Activated CD4-positive, alpha-beta T cell treated with anti-CD3 and anti-CD28 coated beads for 48 hours (primary cell): ENCODE data around the gene PTPRE.

Source experiments
- DNase-seq: peaks from one replicate; pipeline ENCODE4 v3.0.0-alpha.2; 2020

Gene PTPRE

GRCh38 chr10:127908106-127908958 is 1.4 kb downstream of the PTPRE start:
- no peak for DNase-seq

- no peak for DNase-seq
These were observed 2.0 kb downstream of the PTPRE start for GRCh38 chr10:127908959-127909267.

- DNase-seq = no peak
These were observed 3.0 kb downstream of the PTPRE start for GRCh38 chr10:127909716-127910463.

- no peak for DNase-seq
These were observed 3.5 kb downstream of the PTPRE start for GRCh38 chr10:127910464-127910770.

- DNase-seq = no peak
These were observed 4.4 kb downstream of the PTPRE start for GRCh38 chr10:127911218-127911866.

GRCh38 chr10:127911867-127912257 is 5.0 kb downstream of the PTPRE start:
- DNase-seq = no peak

- no peak for DNase-seq
These were observed 5.9 kb downstream of the PTPRE start for GRCh38 chr10:127912607-127913367.

GRCh38 chr10:127913368-127913759 is 6.5 kb downstream of the PTPRE start:
- DNase-seq = no peak

GRCh38 chr10:127915324-127915723 is 8.4 kb downstream of the PTPRE start:
- DNase-seq = no peak

GRCh38 chr10:127916826-127917225 is 9.9 kb downstream of the PTPRE start:
- no peak for DNase-seq

- DNase-seq = no peak
These were observed 11.7 kb downstream of the PTPRE start for GRCh38 chr10:127918572-127918971.

GRCh38 chr10:127919418-127920271 is 12.7 kb downstream of the PTPRE start:
- DNase-seq = no peak

GRCh38 chr10:127920306-127921074 is 13.6 kb downstream of the PTPRE start:
- no peak for DNase-seq

GRCh38 chr10:127921075-127921752 is 14.3 kb downstream of the PTPRE start:
- no peak for DNase-seq

GRCh38 chr10:127921753-127922145 is 14.8 kb downstream of the PTPRE start:
- DNase-seq = no peak

- no peak for DNase-seq
These were observed 15.3 kb downstream of the PTPRE start for GRCh38 chr10:127922206-127922605.

- no peak for DNase-seq
These were observed 15.9 kb downstream of the PTPRE start for GRCh38 chr10:127922675-127923366.

- DNase-seq = no peak
These were observed 16.7 kb downstream of the PTPRE start for GRCh38 chr10:127923646-127924045.

- no peak for DNase-seq
These were observed 18.7 kb downstream of the PTPRE start for GRCh38 chr10:127925471-127926207.

- no peak for DNase-seq
These were observed 19.6 kb downstream of the PTPRE start for GRCh38 chr10:127926455-127926854.
